ENCODE measurements around the gene LTBP1.

The LTBP1 gene

DNA sequence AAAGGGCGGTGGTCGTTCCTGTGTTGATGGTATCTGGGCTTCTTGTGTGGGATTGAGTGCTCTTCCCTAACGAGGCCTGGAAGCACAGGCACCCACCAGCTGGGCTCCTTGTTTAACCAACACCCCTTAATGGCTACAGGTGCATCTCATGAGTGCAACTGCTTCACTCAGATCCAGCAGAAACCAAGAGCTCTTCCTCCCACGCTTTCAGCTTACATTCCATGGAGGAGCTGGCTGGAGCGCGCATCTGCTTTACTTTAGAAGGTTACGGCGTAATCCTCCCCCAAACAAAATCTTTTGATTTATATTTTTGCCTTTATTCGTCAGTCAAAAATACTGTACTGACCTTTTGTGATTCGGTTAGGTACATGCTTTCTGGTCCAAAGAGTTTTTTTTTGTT lies 174.7 kb downstream of the LTBP1 start:
- DNase-seq = no peak

DNA sequence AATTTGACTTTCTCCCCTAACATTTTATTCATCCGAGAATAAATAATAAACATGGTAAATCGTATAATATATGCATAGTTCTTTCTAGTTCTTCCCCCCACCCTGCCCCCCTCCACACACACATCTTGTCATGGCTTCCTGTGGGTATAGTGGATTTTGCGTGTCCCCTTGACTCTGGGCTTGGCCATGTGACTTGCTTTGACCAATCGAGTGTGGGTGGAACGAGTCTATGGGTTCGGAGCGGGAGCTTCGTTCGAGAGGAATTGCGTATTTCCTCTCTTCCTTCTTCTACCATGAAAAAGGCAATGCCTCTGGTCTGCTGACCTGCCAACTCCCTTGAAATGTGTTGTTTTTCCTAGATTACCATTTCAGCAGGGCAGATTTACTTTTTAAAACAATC lies 175.2 kb downstream of the LTBP1 start:
- no peak for DNase-seq

DNA sequence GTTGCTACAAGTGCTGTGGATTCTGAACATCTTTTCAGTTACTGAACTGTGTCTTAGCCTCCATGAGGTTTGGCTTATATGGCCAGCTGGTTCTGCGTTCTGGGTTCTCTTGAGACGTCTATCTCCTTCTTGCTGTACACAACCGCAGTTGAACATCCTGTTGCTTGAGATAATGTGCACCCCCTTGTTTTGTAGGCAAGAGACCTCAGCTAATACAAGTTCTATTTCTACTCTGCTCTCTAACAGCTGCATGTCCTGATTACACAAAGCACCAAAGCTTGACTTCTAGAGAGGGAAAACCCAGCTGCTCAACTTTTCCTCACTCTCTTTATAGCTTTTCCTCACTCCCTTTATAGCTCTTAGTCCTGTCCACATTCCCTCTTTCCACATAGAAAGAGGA lies 176.0 kb downstream of the LTBP1 start:
- DNase-seq = no peak

DNA sequence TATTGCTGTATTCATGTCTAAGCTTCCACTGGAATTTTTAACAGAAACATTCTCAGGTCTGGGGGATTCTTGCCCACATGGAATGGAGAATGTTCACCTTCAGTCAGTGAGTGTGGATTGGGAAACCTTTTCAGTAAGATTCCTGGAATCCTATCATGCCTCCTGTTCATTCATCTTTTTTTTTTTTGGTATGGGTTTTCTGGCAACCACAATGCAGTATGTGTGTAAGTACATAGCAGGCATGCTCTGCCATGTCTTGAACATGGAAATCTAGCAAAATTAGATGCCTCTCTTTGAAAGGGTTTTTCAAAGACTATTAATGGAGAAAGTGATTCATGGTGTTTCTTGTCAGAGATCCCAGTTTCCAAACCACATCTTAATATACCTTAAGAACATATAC lies 176.5 kb downstream of the LTBP1 start:
- no peak for DNase-seq

DNA sequence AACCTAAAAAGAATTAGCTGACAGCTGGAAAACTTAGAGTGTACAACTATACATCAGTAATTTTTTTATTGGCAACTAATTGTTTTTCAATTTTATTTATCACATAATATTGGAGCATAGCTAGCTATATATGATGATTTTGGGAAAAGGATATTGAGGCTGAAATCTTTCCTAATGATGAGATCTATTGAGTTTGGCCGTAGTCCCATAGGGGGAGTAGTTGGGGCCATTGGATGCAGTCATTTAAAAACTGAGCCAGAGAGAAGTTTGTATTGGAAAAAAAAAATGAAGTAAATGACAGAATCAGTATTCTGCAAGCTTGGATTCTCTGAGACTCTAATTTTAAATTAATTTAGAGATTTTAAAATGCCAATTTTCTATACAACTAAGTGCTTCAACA lies 179.8 kb downstream of the LTBP1 start:
- no peak for DNase-seq

DNA sequence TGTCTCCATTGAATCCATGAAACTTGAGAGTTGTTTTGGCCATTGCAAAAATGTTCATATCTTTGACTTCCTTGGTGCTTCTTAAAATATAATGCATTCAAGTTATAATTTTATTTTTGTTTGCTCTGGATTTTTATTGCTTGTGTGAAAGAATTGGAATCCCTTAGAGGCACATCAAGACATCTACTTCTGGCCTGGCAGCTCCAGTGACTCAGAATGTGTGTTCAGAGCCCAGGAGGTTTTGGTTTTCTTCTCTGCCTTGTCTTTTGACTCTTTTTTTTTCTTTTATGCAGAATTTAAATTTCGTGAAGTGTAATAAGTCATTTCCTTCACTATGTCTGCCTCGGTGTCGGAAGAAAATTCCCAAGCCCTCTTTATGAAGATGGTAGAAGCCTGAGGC lies 180.2 kb downstream of the LTBP1 start:
- DNase-seq = no peak

DNA sequence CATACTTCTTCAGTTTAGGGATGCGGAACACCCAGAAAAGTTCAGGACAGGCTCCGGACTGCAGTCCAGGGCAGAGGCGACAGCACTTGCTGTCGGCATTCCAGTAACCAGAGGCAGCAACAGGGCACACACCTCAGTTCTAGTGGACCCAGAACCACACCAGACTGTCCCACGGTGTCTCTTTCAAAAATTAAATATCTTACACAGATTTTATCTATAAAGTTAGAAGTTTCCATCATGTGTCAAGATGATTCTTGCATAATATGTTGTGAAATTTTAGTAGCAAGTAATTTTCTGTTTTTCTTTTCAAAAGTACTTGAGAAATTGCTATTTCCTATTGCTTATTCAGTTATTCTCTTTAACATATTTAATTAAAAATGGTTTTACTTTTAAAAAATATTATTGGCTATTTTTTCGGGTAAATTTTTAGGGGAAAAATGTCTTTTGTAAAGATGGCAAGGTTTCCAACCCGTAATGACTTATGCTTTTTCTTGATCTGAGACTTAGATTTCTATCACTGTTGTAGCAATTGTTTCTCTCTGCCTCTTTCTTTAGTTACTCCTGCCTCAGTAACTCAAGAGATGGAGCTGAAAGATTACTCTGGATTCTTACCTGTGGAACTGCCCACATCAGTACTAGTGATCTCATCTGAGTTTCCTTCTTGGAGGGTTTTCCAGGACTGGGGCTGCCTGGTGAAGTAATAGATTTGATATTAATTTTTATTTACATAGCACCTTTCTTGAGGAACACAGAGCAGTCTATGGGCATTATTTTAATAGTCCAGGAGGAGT lies 182.7 kb downstream of the LTBP1 start:
- DNase-seq = no peak

DNA sequence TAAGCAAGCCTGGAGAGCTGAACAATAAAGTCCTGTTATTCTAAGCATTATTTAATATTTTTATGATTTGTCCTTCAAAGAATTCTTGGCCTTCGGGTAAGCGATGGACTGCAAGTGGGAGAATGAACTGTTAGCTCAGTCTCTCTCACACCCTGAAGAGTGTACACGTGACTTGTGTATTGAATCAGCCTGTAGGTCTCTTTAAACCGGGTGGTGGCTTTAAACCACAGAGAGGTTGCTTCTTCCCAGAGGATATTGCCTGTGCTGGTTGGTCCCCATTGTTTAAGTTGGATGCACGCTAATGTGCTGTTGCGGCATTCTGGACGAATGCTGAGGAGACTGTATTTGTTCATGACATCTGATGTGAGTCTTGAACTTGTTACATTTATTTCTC lies 183.3 kb downstream of the LTBP1 start:
- DNase-seq = no peak

DNA sequence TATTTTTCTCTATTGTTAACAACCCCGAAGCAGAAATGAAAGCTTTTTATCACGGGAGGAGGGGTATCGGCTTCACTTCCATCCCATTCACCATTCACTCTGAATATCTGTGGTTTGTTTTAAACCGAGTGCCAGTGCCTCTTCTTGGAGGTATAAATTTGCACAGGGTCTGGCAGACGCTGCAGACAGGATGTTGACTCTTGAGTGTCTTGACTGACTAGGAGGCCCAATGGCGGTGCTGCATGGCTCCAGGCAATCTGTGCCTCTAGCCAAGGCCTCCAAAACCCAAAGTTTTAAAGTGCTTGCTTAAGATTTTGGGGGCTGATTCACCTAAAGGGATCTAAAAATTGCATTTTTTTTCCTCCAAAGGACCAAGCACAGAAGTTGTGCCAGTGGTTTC lies 183.8 kb downstream of the LTBP1 start:
- no peak for DNase-seq

DNA sequence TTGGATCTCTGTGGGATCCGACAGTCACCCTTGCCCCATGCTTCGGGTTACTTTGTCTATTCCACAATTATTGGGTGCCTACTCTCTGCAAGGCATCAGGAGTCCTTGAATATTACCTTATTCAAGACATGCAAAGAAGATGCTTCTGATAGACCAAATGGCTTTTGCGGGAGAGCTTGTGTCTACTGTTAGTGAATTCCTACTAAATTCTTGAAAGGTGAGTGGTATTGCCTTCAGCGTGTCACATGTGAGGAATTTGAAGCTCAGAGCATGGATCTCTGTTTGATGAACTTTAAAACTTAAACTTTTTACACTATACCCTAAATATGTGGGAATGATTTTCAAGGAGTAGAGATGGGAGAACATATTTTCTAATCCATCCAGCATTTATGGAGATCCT lies 184.4 kb downstream of the LTBP1 start:
- DNase-seq = no peak

DNA sequence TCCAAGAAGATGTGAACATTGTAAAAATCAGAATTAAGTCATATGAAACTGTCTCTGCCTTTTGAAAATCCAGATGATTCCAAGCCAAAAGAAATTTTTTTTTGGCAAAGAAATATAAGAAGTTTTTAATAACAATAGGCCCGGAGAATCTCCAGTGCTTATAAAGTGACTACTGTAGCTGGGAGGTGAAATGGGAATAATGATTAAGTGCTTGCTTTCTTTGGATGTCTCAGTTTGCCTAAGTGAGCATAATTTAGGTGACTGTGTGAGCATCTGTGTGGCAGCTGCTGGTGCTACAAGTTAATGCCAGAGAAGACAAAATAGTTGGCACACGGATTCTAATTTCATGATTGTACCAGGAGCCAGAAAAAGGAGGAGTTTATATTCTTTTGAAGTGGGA lies 185.0 kb downstream of the LTBP1 start:
- DNase-seq = no peak

DNA sequence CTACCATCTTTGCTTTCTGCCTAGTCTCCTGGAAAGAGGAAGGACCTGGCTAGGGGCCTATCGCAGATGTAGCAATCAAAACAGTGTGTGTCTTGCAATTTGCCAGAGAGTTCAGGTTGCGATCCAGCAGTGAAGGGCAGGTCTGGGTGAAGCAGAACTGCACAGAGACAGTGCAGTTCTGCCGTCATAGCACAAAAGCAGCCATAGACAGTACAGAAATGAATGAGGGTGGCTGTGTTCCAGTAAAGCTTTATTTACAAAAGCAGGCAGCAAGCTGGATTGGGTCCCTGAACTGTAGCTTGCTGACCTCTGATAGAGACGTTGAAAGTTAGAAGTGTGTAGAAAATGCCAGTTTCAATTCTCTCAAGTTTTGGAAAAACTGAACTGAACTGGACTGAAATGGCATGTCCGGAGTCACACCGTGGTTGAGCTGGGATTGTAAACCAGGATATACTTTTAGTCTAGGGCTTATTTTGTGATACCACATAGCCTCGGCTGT lies 186.8 kb downstream of the LTBP1 start:
- no peak for DNase-seq

DNA sequence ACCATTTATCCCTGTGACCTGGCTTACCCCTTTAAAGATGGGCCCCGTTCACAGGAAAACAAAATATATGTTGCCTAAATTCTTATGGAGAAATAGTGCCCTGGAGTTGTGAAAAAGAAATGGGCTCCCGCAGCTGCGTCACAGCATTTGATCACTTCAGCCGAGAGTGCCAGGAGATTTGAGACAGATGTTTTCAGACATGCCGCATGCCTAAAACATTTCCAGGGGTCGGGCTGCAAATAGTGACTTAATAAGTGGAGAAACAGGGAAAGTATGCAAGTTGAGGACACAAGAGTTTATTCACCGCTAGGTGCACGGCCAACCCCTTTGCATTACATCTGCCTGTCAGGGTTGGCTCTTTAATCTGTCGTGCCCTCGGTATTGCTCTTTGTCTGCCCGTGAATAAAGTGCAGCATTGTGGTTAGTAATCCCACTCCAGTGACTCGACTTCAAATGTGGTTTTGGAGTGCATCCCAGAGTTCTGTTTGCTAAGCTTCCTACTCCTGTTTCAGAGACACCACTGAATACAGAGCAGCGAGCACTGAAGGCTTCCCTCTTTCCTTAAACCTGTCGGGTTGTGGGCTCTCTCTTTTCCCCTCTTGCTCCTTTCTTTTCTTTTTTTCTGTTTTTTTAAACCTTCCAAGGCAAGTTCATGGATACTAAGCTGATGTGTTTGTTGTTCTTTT lies 187.5 kb downstream of the LTBP1 start:
- DNase-seq = no peak

DNA sequence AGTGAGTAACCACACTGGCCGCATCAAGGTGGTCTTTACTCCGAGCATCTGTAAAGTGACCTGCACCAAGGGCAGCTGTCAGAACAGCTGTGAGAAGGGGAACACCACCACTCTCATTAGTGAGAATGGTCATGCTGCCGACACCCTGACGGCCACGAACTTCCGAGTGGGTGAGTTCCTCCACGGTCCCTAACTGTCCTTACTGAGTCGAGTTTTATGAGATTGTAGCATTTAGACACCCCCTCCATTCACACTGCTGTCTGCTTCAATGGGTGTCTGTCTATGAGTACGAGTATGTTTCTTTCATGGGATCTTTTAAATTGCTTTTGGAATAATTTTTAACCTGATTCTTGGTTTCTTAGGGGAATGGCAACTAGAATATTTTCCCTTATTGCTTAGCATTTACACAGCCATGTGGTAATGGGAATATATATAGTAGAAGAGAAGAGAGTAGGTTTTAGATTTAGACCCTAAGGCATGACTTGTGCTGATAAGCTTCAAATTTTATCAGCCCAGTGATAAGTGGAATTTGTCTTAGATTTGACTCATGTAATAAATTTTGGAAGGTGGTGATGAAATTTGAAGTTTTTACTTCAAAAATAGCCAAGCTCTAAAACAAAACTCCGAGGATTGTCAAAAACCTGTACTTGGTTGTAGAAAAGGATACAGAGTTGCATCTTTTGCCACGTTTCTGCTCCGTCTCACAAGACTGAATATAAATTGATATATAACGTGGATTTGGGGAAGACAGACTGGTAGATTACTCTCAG lies 188.2 kb downstream of the LTBP1 start:
- DNase-seq = no peak

DNA sequence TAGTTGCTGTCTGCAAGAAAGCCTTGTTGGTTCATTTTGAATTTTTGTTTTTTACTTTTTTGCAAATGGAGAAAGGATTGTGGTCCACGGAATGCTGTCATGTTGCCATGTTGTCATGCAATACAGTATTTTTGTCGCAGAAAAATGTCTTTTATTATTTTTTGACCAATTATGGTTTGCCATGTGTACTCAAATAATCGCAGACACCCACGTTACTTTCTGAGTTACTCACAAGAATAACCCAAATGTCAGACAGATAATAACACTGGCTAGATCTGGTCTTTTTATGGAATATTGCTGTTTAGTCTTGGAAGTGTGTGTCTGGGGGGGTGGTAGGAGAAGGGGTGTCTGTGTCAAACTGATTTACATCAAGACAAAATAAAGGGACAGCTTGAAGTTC lies 188.9 kb downstream of the LTBP1 start:
- no peak for DNase-seq

DNA sequence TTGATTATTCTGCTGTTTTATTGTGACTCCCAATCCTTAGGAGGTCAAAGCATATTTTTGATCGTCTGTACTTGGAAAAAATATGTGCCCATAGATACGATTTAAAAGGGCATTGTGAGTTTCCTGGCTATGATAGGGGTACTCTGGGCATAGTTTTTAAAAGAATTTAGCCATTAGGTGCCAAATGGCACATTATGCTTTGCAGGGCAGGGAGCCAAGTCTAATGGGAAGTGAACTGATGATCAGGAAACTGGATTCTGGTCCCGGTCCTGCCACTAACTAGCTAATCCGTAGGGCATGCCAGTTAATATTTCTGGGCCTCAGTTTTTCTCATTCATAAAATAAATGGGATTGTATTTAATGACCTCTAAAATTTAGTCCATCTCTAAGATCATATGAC lies 189.3 kb downstream of the LTBP1 start:
- DNase-seq = no peak

DNA sequence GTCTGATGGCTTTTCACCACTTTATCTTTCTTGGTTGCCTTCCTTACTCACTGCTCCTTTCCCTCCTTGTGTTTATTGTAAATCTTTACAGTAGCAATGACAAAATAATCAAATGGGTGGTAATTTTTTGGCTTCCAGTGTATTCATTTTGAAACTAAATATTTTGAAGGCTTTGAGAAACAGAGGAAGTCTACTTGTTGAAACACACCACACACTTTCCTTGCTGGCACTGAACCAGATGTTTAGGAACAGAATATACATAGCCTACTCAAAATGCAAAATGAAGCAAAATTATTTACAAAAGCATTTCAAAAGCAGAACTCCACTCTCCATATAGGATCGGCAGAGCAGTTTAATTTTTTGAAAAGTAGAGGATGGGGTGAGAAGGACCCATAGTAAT lies 189.8 kb downstream of the LTBP1 start:
- no peak for DNase-seq

DNA sequence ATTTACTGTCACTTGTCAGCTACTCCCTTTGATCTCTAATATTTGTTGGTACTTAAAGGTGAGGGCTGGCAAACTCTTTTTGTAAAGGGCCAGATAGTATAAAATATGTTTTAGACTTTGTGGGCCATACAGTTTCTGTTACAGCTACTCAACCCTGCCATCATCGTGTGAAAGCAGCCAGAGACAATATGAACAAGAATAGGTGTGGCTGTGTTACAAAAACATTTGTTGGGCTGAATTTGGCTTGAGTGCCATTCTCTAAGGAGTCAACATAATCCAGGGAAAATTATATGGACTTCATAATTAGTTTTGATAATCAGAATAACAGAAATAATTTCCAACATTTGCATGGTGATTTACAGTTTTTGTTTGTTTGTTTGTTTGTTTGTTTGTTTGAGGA lies 190.6 kb downstream of the LTBP1 start:
- DNase-seq = no peak

DNA sequence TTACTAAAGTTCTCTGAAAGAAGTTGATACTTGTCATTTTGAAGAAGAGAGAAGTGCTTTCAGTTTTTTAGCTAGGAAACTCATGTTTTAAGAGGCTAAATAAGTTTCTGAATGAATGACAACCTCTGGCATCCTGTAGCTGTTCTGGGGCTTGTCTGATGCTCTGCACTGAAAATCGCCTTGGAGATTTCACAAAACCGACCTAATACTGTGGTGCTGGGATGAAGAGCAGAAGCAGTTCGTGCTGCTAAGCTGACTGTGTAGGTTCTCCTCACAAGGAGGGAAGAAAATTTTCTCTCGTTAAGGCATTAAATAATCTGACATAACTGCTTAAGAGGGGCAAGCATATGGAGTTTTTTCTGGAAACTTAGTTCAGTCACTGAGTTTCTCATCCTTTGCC lies 193.2 kb downstream of the LTBP1 start:
- no peak for DNase-seq

DNA sequence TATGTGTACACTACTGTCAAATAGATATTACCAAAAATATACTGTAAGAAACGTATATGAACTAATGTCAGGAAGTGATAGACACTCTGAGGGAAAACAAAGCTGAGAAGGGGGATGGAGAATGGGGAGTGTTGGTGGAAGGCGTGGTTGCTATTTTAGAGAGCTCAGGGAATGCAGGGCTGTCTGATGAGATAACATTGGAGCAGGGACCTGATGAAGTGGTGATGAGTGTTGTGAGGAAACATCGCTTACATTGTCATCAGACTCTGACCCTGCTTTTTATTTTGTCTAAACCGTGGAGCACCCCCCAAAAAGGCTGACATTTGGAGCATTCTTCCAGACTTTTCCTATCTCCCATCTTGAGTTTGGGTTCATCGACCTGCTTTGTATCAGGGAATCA lies 194.7 kb downstream of the LTBP1 start:
- no peak for DNase-seq

DNA sequence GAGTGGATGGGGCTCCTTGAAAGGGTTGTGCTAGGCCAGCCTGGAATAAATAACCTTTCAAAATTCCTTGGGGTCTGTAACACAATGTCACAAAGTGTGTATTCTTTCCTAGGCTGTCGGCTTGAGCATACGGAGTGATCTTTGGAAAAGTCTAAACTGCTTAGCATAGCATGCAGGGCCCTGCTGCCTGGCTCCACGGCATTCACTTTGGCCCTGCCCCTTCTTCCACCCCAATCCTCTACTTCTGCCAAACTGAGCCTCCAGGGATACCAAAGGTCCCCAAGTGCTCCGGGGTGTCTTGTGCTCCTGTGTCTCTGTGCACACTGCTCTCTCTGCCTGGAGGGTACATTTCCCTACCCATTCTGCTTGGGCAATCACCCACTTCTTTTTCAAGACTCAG lies 196.1 kb downstream of the LTBP1 start:
- no peak for DNase-seq

DNA sequence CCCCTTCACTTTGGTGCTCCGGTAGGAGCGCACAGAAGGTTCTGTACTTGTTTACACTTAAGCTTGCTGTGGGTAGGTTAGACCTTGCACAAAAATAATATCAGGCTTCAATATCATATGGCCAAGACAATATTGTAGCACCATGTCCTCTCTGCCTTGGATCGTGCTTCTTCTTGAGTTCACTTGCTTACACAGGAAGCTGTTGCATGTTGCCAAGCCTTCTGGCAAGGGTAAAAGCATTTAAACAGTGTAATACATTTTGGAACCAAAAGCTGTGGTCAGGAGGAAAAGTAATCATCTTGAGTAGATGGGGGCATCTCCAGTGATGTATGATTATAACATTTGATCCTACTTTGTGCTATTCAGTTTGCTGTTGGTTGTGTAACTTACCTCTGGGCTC lies 197.5 kb downstream of the LTBP1 start:
- DNase-seq = no peak

DNA sequence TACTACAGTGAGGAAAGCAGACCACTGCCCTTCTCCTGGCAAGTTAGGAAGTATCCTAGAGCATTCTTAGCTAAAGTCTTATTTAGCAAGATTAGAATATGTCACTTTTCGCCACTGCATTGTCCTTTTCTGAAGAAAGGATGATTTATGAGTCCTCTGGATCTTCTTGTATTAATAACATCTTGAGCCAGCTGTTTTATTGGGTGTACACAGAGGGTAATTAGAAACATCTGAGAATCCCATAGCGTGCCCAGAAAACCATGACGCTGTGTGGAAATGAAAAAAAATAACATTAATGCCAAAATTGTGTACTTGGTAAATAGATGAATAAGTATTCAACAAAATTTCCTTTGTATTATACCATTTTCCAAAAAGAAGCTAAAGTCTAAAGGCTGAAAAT lies 198.7 kb downstream of the LTBP1 start:
- no peak for DNase-seq

DNA sequence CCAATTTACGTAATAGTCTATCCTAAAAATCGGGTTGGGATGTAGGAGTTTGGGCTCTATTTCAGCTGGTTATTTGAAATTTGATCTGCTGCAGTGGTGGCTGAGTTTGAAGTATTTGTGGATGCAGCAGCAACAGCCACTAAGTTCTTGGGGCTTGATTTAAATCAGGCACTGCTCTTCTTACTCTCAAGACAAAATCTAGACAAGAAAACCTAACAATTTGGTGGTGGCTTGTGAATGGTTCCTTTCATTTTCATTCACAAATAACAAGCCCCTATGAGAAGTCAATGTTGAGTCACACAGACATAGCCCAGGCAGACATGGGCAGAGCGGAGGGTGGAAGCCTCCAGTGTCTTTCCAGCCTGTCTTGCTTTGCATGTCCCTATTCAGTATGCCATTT lies 199.3 kb downstream of the LTBP1 start:
- DNase-seq = no peak
